GM12872 (cell line): Measurements from ENCODE around the gene LDLRAD3.

Experiments used
- CTCF ChIP-seq: IDR thresholded peaks from 3 replicates; pipeline ENCODE4 v1.5.1; 2011; ENCODE audit warnings: low read depth, mild to moderate bottlenecking, low read length, moderate library complexity; ENCODE audit not compliant: insufficient read depth

LDLRAD3 gene

GRCh38 chr11:35962369-35963138, 18.7 kb downstream of the LDLRAD3 start:
- no peak for TF ChIP-seq CTCF

GRCh38 chr11:35963911-35964310, 20.0 kb downstream of the LDLRAD3 start:
- no peak for TF ChIP-seq CTCF

- TF ChIP-seq CTCF, result no peak
These were observed 21.0 kb downstream of the LDLRAD3 start for GRCh38 chr11:35964841-35965240.

- TF ChIP-seq CTCF, result no peak
These were observed 23.2 kb downstream of the LDLRAD3 start for GRCh38 chr11:35967042-35967441.

GRCh38 chr11:35968386-35969088, 24.7 kb downstream of the LDLRAD3 start:
- TF ChIP-seq CTCF, result no peak

GRCh38 chr11:35969089-35970042, 25.5 kb downstream of the LDLRAD3 start:
- no peak for TF ChIP-seq CTCF

GRCh38 chr11:35970445-35970844, 26.6 kb downstream of the LDLRAD3 start:
- TF ChIP-seq CTCF, result no peak
